Neural cell (in vitro differentiated cells): ENCODE measurements around the gene PRKAR1B. TPM values are rescaled to one million over a fixed set of nuclear protein-coding genes. Genes with fewer than 3 reads are reported as not detected.

Experiments
- H2AFZ ChIP-seq: fragments of 200-600, 300-800 bp; sonication (generic), shearing (Covaris generic); 2 replicates; pipeline ENCODE4 v1.6.0; 2014; ENCODE audit warnings: low read depth, mild to moderate bottlenecking, antibody characterized with exemption, low read length, moderate library complexity
- H3F3A ChIP-seq: fragments of 200-600 bp; shearing (Covaris generic); 2 replicates; pipeline ENCODE4 v1.6.1; 2016; ENCODE audit warnings: mild to moderate bottlenecking, moderate library complexity, mixed read lengths, antibody characterized with exemption, low read length; ENCODE audit not compliant: insufficient read depth, poor library complexity, severe bottlenecking
- H3K27ac ChIP-seq: fragments of 200-600, 300-800 bp; sonication (generic), shearing (Covaris generic); 2 replicates; pipeline ENCODE4 v1.5.1; 2014; ENCODE audit warnings: mild to moderate bottlenecking, low read length, moderate library complexity
- H3K27me3 ChIP-seq: fragments of 300-800, 200-600 bp; sonication (generic), shearing (Covaris generic); 2 replicates; pipeline ENCODE4 v1.6.0; 2014; ENCODE audit warnings: mild to moderate bottlenecking, low read depth, low read length, moderate library complexity; ENCODE audit not compliant: insufficient read depth
- H3K36me3 ChIP-seq: fragments of 300-800, 200-600 bp; sonication (generic), shearing (Covaris generic); 2 replicates; pipeline ENCODE4 v1.5.1; 2014; ENCODE audit warnings: mild to moderate bottlenecking, antibody characterized with exemption, low read length, moderate library complexity; ENCODE audit not compliant: insufficient read depth
- H3K4me2 ChIP-seq: fragments of 300-800, 200-600 bp; sonication (generic), shearing (Covaris generic); 2 replicates; pipeline ENCODE4 v1.6.0; 2014; ENCODE audit warnings: mild to moderate bottlenecking, low read length
- H3K4me3 ChIP-seq: fragments of 300-800, 200-600 bp; sonication (generic), shearing (Covaris generic); 2 replicates; pipeline ENCODE4 v1.5.1; 2014; ENCODE audit warnings: mild to moderate bottlenecking, low read length, moderate library complexity
- H3K79me2 ChIP-seq: fragments of 200-600 bp; shearing (Covaris generic); replicated peaks from 2 replicates; pipeline ENCODE4 v1.6.0; 2014; ENCODE audit warnings: mild to moderate bottlenecking, low read length, moderate library complexity; ENCODE audit not compliant: insufficient read depth
- H3K9ac ChIP-seq: fragments of 300-800, 200-600 bp; sonication (generic), shearing (Covaris generic); 2 replicates; pipeline ENCODE4 v1.6.1; 2016; ENCODE audit warnings: mild to moderate bottlenecking, low read length, mixed read lengths
- H3K9me2 ChIP-seq: fragments of 200-600 bp; shearing (Covaris generic); 2 replicates; pipeline ENCODE4 v1.6.1; 2016; ENCODE audit warnings: mild to moderate bottlenecking, low read length, mixed read lengths; ENCODE audit not compliant: insufficient read depth
- H3K9me3 ChIP-seq: fragments of 200-600, 300-800 bp; sonication (generic), shearing (Covaris generic); 2 replicates; pipeline ENCODE4 v1.6.1; 2016; ENCODE audit warnings: mild to moderate bottlenecking, mixed run types, low read length, moderate library complexity, mixed read lengths
- H4K20me1 ChIP-seq: fragments of 200-600 bp; shearing (Covaris generic); 2 replicates; pipeline ENCODE4 v1.6.1; 2016; ENCODE audit warnings: mild to moderate bottlenecking, mixed run types; ENCODE audit not compliant: insufficient read depth
- EP300 ChIP-seq: fragments of 450-650 bp; conservative IDR thresholded peaks from 2 replicates; pipeline ENCODE4 v1.6.1; 2014; ENCODE audit warnings: antibody characterized with exemption, mild to moderate bottlenecking, moderate library complexity; ENCODE audit not compliant: poor library complexity, severe bottlenecking
- EZH2 ChIP-seq: fragments of 200-600, 300-800 bp; shearing (Covaris generic), sonication (generic); IDR thresholded peaks from 2 replicates; pipeline ENCODE4 v1.6.1; 2014; ENCODE audit warnings: antibody characterized with exemption, low read length, borderline replicate concordance, mild to moderate bottlenecking; ENCODE audit not compliant: insufficient read depth, poor library complexity, severe bottlenecking
- MXI1 ChIP-seq: fragments of 450-650 bp; conservative IDR thresholded peaks from 2 replicates; pipeline ENCODE4 v1.6.1; 2014; ENCODE audit warnings: antibody characterized with exemption, mild to moderate bottlenecking; ENCODE audit not compliant: poor library complexity, severe bottlenecking
- POLR2AphosphoS5 ChIP-seq: IDR thresholded peaks from 2 replicates; pipeline ENCODE4 v1.6.1; 2012
- RAD21 ChIP-seq: fragments of 450-650 bp; conservative IDR thresholded peaks from 2 replicates; pipeline ENCODE4 v1.6.1; 2014; ENCODE audit warnings: antibody characterized with exemption, mild to moderate bottlenecking, moderate library complexity
- SMC3 ChIP-seq: fragments of 450-650 bp; conservative IDR thresholded peaks from 2 replicates; pipeline ENCODE4 v1.6.1; 2014; ENCODE audit warnings: antibody characterized with exemption, mild to moderate bottlenecking, moderate library complexity; ENCODE audit not compliant: poor library complexity
- TAF1 ChIP-seq: IDR thresholded peaks from 2 replicates; pipeline ENCODE4 v1.6.1; 2012; ENCODE audit warnings: low read depth
- polyA plus RNA-seq: library from polyadenylated mRNA; depleted of rRNA; stranded (reverse); fragments of >200 nt; gene quantifications from 2 replicates; pipeline ENCODE4 v1.2.3, GENCODE V29; 2014
- TF ChIP-seq, protein P1 (sequence below): IDR thresholded peaks from 2 replicates; pipeline ENCODE4 v1.6.1; 2012; ENCODE audit warnings: borderline replicate concordance
- TF ChIP-seq, protein P2 (sequence below): fragments of 450-650 bp; IDR thresholded peaks from 2 replicates; pipeline ENCODE4 v1.5.1; 2014; ENCODE audit warnings: antibody characterized with exemption, mild to moderate bottlenecking, moderate library complexity; ENCODE audit not compliant: poor library complexity, severe bottlenecking

Gene PRKAR1B
- polyA plus RNA-seq, 1 donor from 2014 or later: 38.6 TPM

DNA sequence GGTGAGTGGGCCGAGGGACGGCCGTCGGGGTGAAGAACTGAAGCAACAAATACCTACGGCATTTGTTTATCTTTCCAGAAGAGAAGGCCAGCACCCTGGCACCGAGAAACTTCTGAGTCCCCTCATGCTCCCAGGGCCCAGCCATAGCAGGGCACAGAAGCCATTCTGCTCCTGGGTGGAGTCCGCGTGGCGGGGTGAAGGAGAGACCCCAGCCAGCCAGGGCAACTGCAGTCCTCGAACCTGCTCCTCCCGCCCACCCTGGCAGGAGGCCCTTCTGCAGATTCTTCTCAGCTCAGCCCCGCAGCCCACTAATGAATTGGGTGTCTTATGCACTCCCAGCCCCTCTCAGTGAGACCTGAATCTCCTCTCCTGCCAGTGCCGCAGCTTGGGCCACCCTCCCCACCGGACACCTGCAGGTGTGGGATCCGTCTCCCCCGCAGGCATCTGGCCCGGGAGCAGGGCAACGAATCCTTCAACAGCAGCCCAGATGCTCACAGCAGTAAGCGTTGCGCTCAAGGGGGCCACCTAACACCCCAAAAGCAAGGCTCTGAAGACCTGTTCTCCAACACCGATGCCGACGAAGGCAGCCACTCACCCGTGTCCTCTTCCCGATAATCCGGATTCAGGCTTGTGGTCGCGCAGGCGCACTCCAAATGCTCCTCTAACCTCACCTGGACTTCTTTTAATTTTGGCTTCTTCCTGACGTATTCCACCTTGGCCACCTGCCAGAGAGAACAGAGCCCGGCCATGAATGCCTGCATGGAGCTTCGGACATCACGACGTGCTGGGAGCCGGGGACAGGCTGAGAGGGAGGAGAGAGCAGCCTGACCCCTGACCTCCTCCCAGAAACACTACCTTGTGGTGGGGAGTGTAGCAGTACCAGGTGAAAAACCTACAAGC lies 226.3 kb downstream of the PRKAR1B start:
- H3K9me2 ChIP-seq: no peaks in the 10 kb centered on the region
- H3K4me3 ChIP-seq: no peak overlapping the region
- H3K9ac ChIP-seq: no peak overlapping the region
- no peaks in the 10 kb centered on the region for H3K27me3 ChIP-seq
- TF ChIP-seq POLR2AphosphoS5: no peak
- TF ChIP-seq TAF1: no peak
- TF ChIP-seq EP300: no peak
- no peak for TF ChIP-seq RAD21
- TF ChIP-seq SMC3: no peak
- TF ChIP-seq, protein P1, sequence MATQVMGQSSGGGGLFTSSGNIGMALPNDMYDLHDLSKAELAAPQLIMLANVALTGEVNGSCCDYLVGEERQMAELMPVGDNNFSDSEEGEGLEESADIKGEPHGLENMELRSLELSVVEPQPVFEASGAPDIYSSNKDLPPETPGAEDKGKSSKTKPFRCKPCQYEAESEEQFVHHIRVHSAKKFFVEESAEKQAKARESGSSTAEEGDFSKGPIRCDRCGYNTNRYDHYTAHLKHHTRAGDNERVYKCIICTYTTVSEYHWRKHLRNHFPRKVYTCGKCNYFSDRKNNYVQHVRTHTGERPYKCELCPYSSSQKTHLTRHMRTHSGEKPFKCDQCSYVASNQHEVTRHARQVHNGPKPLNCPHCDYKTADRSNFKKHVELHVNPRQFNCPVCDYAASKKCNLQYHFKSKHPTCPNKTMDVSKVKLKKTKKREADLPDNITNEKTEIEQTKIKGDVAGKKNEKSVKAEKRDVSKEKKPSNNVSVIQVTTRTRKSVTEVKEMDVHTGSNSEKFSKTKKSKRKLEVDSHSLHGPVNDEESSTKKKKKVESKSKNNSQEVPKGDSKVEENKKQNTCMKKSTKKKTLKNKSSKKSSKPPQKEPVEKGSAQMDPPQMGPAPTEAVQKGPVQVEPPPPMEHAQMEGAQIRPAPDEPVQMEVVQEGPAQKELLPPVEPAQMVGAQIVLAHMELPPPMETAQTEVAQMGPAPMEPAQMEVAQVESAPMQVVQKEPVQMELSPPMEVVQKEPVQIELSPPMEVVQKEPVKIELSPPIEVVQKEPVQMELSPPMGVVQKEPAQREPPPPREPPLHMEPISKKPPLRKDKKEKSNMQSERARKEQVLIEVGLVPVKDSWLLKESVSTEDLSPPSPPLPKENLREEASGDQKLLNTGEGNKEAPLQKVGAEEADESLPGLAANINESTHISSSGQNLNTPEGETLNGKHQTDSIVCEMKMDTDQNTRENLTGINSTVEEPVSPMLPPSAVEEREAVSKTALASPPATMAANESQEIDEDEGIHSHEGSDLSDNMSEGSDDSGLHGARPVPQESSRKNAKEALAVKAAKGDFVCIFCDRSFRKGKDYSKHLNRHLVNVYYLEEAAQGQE: no peak
- no peak for TF ChIP-seq MXI1
- TF ChIP-seq, protein P2, sequence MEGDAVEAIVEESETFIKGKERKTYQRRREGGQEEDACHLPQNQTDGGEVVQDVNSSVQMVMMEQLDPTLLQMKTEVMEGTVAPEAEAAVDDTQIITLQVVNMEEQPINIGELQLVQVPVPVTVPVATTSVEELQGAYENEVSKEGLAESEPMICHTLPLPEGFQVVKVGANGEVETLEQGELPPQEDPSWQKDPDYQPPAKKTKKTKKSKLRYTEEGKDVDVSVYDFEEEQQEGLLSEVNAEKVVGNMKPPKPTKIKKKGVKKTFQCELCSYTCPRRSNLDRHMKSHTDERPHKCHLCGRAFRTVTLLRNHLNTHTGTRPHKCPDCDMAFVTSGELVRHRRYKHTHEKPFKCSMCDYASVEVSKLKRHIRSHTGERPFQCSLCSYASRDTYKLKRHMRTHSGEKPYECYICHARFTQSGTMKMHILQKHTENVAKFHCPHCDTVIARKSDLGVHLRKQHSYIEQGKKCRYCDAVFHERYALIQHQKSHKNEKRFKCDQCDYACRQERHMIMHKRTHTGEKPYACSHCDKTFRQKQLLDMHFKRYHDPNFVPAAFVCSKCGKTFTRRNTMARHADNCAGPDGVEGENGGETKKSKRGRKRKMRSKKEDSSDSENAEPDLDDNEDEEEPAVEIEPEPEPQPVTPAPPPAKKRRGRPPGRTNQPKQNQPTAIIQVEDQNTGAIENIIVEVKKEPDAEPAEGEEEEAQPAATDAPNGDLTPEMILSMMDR: no peak
- no peak for TF ChIP-seq EZH2
- H3K4me2 ChIP-seq: no peak overlapping the region
- H4K20me1 ChIP-seq: no peaks in the 10 kb centered on the region
- H3K9me3 ChIP-seq: no peaks in the 10 kb centered on the region
- no peak overlapping the region for H2AFZ ChIP-seq
- no peak overlapping the region for H3K27ac ChIP-seq
- no peaks in the 10 kb centered on the region for H3F3A ChIP-seq
- H3K79me2 ChIP-seq: no peaks in the 10 kb centered on the region
- H3K36me3 ChIP-seq: no peaks in the 10 kb centered on the region

DNA sequence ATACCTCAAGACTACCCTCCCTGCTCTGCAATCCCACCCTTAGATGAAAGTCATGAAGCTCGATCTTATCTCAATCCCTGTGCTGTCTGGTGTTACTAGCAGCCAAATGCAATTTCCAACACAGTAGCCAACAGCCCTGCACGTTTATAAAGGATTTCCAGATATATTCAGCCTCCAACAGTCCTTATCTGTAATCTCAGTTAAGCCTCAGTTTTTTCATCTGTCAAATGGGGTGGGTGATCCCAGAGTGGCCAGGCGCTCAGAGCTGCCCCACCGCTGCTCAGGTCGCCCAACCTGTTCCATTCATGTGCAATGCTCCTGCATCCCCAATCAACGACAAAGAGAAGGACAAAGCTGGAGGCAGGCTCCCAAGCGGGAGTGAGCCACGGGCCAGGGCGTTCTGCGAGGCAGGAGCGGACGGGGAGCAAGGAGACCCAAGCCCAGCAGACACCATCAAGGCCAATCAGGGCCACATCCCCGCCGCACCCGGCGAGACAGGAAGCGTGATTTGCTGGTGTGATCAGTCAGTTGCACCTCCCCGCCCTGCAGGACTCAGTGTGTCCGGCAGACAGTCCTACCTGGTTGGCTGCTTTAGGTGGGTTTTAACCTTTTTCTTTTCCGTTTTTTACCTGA lies 227.1 kb downstream of the PRKAR1B start:
- Histone ChIP-seq H3K27ac (no peak overlapping the region), H3K79me2 (no peaks in the 10 kb centered on the region), H3K4me2 (no peak overlapping the region), H2AFZ (no peak overlapping the region), H3K9ac (no peak overlapping the region), H3K9me3 (no peaks in the 10 kb centered on the region), H3K27me3 (no peaks in the 10 kb centered on the region), H3K36me3 (no peaks in the 10 kb centered on the region), H3F3A (no peaks in the 10 kb centered on the region), H3K4me3 (no peak overlapping the region), H3K9me2 (no peaks in the 10 kb centered on the region), H4K20me1 (no peaks in the 10 kb centered on the region)
- TF ChIP-seq POLR2AphosphoS5: no peak
- TF ChIP-seq EZH2: no peak
- no peak for TF ChIP-seq MXI1
- TF ChIP-seq TAF1: no peak

Other genes starting within 250 kb of the PRKAR1B start
- 4.1 and 5.4 TPM in 2 replicates for gene PDGFA, start 207.4 kb downstream of the PRKAR1B start, polyA plus RNA-seq
- gene DNAAF5, start 582 bp downstream of the PRKAR1B start, polyA plus RNA-seq: 5.3 and 8.0 TPM in 2 replicates
- gene SUN1, start 105.2 kb upstream of the PRKAR1B start, polyA plus RNA-seq: 309 and 418 TPM in 2 replicates
- 63.8 and 85.7 TPM in 2 replicates for gene GET4, start 149.3 kb upstream of the PRKAR1B start, polyA plus RNA-seq
- 76.8 and 96.1 TPM in 2 replicates for gene ADAP1, start 227.4 kb upstream of the PRKAR1B start, polyA plus RNA-seq
- gene COX19, start 248.3 kb upstream of the PRKAR1B start, polyA plus RNA-seq: 16.0 and 25.9 TPM in 2 replicates